ENCODE data around the gene RHBDL1.
A peak's percentile ranks its signal among the peaks of the same experiment; 100 is the strongest.

The RHBDL1 gene

DNA sequence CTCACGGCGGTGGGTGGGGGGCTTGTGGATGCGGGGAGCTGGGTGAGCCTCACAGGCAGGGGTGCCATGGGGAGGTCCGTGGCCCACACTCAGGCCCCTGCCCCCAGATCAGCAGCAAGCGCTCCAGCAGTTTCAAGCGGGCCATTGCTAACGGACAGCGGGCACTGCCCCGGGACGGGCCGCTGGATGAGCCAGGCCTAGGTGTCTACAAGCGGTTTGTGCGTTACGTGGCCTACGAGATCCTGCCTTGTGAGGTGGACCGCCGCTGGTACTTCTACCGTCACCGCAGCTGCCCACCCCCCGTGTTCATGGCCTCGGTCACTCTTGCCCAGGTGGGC is 1.1 kb downstream of the RHBDL1 start:
- no peak for DNase-seq

DNA sequence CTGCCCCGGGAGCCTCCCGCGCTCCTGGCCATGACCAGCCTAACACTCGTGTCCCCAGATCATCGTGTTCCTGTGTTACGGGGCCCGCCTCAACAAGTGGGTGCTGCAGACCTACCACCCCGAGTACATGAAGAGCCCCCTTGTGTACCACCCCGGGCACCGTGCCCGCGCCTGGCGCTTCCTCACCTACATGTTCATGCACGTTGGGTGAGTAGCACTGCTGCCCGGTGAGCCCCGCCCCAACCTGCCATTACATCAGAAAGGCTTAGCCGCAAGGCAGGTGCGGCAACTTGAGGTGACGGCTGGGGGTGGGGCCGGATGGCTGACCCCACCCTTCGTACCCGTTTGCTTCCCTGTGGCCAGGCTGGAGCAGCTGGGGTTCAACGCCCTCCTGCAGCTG is 1.4 kb downstream of the RHBDL1 start:
- peak; percentile 36 for DNase-seq

DNA sequence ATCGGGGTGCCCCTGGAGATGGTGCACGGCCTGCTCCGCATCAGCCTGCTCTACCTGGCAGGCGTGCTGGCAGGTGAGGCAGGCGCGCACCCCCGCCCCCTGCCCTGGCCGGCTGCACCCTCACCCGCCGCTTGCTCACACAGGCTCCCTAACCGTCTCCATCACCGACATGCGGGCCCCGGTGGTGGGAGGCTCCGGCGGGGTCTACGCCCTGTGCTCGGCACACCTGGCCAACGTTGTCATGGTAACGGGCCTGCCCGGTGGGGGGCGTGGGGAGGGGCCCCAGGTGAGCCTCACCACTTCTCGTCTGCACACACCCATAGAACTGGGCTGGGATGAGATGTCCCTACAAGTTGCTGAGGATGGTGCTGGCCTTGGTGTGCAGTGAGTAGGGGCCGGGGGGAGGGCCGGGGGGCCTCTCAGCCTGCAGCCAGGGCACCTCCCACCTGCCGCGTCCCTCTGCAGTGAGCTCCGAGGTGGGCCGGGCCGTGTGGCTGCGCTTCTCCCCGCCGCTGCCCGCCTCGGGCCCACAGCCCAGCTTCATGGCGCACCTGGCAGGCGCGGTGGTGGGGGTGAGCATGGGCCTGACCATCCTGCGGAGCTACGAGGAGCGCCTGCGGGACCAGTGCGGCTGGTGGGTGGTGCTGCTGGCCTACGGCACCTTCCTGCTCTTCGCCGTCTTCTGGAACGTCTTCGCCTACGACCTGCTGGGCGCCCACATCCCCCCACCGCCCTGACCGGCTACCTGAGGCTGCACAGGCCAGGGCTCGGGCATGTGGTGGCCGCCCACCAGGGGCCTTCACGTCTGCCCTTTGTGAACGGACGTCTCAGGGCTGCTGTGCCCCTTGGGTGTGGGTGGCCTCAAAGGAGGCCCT is 2.1 kb downstream of the RHBDL1 start:
- no peak for DNase-seq

GRCh38 chr16:678209-678857 is 2.9 kb downstream of the RHBDL1 start:
- DNase-seq = no peak

- no peak for DNase-seq
These were observed 3.7 kb downstream of the RHBDL1 start for GRCh38 chr16:678858-679813.

GRCh38 chr16:679814-680624 is 4.5 kb downstream of the RHBDL1 start, which contains the start of gene STUB1:
Gene STUB1, plus strand, starts transcription at chr16:680410. Its CDS starts 116 bp downstream, at chr16:680526.
- DNase-seq = no peak

- DNase-seq = no peak
These were observed 5.1 kb downstream of the RHBDL1 start for GRCh38 chr16:680625-680945.

- no peak for DNase-seq
These were observed 5.7 kb downstream of the RHBDL1 start for GRCh38 chr16:680967-681745.

GRCh38 chr16:681746-682427 is 6.4 kb downstream of the RHBDL1 start:
- no peak for DNase-seq

DNA sequence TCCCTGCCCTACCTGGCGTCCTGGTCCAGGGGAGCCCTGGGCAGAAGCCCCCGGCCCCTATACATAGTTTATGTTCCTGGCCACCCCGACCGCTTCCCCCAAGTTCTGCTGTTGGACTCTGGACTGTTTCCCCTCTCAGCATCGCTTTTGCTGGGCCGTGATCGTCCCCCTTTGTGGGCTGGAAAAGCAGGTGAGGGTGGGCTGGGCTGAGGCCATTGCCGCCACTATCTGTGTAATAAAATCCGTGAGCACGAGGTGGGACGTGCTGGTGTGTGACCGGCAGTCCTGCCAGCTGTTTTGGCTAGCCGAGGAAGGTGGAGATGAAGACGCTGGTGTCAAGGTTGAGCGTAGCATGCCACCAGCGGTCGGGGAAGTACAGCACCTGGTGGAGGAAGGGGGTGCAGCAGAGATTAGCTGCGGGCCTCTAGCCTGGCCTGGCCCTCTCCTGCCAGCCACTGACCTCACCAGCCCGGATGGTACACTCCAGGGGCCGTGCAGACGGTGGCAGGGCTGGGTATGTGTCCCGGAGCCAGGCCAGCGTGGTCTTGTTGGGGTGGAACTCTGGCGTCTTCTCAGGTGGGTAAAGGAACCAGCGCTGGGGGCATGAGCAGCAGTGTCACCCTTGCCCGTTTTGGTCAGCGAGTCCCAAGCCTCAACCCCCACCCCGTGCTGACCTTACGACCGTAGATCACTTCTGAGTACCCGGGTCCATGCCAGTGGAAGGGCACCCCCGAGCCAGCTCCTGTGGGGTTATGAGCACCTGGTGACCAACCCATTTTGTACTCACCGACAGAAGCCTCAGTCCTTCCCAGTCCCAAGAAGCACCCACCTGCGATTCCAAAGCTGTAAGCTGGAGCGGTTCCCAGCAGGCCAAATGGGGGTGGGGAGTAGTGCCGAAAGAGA is 7.3 kb downstream of the RHBDL1 start:
- no peak for DNase-seq

GRCh38 chr16:683396-684070 is 8.1 kb downstream of the RHBDL1 start:
- no peak for DNase-seq

DNA sequence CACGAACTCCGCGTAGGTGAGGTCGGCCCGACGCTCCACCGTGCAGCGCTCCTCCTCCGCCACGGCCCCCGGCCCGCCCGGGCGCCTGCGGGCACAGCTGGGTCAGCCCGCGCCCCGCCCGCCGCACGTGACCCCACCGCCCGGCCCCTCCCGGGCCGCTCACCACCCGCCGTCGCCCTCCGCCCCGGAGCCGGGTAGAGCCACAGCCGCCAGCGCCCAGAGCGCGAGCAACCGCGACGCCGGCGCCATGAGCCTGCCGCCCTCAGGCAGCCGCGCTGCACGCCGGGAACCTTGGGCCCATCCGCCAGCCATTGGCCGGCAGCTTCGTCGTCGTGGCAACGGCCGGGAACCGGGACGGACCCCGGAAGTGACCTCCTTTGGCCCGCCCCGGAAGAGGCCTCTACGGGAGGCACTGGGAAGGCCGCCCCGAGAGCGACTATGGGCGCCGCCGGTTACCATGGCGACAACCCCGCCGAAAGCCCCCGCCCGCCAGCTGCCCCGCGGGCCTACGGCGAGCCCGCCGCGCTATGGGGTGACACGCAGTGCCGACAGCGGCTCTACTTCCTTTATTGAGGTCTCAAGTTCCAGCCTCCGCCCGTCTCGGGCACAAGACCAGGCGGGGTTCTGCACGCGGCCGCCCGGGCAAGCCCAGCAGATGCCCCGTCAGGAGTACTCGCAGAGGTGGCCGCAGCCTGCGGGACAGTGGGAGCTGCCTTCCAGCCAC is 8.8 kb downstream of the RHBDL1 start, which contains the start of gene JMJD8:
TSS of gene JMJD8 (minus strand) at position 264 of the 724 bp plus-strand sequence. CDS start at position 249, 15 bp downstream.
- DNase-seq = peak; percentile 60

DNA sequence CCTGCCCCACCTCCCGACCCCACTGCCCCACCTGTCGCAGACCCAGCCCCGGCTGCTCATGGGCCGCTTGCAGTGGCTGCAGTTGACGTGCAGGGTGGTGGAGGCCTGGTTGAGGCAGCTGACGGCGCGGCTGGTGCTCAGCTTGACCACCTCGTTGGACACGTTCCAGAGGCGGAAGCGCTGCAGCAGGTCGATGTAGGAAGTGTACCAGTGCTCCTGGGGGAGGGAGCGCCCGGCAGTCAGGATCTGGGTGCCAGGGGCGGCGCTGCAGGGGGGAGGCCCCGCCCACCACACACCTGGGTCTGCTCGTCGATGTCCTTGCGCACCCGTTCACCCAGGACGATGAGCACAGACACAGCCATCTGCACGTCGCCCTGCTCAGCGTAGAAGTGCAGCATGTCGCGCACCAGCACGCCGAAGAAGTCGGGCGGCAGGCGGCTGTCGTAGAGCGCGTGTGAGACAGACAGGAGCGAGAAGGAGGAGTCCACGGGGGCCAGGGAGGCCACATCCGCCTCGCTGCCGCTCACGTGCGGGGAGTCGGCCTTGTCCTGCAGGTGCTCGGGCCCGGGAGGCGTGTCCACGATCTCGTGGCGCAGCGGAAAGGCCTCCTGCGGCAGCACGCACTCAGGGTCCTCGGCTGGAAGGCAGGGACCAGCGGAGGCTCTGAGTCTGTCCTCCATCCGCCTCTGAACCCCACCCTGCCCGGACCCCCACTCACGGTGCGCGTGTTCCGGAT is 9.7 kb downstream of the RHBDL1 start:
- DNase-seq = no peak

DNA sequence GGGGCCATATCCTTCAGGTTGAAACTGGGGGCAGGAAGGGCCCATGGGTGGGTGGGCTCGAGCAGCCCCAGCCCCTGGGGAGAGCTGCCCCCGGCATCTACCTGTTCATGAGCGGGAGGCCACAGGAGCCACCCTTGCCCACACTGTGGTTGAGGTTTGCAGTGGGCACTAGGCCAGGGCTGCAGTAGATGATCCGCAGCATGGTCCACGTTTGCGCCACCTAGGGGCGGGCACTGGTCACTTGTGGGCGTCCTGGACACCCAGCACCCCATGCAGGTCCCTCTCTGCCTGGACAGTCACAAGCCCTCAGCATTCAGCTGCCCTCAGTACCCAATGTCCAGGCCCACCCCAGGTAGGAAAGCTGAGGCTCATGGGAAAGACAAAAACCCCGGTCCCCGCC is 10.5 kb downstream of the RHBDL1 start:
- no peak for DNase-seq

DNA sequence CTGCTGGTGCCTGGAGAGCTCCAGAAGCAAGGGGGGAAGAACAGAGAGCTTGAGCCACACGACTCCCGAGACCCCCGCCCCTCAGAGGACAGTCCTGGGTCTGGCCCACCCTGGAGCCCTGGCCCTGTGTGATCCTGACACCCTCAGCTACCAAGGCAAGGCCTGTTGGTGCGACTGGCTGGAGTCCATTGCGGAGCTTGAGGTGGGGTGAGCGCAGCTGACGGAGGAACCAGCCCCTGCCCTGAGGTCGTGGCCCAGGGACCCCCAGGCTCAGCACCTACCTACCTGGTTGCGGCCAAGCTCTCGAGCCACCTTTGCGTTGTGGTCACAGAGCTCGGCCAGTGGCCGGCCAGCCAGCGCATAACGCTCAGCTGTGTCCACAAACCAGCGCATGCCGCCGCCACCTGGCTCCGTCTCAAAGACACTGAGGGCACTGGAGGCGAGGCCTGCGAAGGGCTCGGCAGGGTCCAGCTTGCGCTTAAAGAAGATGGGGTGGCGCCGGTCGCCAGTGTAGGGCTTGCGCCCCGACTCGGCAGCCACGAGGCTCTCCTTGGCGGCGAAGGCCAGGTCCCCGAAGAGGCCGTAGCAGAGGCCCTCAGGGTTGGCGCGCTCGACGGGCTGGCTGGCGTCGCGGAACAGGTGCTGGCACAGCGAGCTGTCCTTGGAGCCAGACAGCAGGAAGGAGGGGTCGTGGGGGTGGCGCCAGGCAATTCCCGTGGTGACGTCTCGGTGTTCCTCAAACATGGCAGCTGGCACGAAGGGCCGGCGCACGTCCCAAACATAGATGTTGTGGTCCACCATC is 11.2 kb downstream of the RHBDL1 start:
- DNase-seq = no peak

GRCh38 chr16:687499-687898 is 12.0 kb downstream of the RHBDL1 start:
- no peak for DNase-seq
